ENCODE measurements around the gene RPH3AL. TPM values are rescaled to one million over a fixed set of nuclear protein-coding genes. Genes with fewer than 3 reads are reported as not detected.

The RPH3AL gene
- total and polyA plus RNA-seq, 2 of the 8 experiments (the other 6 are each of a cell fraction or from before 2014, with no cell fraction given) = 5.6 to 5.8 TPM

DNA sequence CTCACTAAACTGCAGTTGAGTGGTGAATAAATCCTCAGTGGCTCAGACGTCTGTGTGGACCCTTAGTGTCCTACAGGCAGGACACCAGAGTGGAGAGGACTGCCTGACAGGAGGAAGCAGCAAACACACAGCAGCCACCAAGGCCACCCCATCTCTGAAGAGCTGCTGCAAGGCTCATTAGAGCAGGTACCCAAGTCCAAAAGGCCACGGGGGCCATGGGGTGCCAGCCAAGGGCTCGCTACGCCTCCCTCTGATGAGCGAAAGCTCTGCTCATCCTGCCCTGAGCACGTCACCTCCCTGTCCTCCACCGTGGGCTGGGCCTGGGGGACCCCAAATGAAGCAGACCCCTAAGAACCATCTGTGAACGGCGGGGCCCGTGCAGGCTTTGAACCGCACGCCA, 101.1 kb downstream of the RPH3AL start:
- Histone ChIP-seq H3K4me1 (replicated peaks in 1 of 4; ENCODE audit: control insufficient read depth in 3 of 4, insufficient read depth in 4 of 4, low read length in 3 of 4) (no peaks in the 10 kb centered on the region), H3K4ac (replicated peaks; ENCODE audit: insufficient read length, low read depth, low read length) (no peak overlapping the region), H4K5ac (ENCODE audit: insufficient read length, low read depth, low read length) (no peak overlapping the region), H2BK120ac (replicated peaks; ENCODE audit: low read depth, low read length) (no peak overlapping the region), H4K20me1 (replicated peaks in 1 of 2; ENCODE audit: control insufficient read depth in 1 of 2, insufficient read depth in 2 of 2, low read length in 2 of 2) (no peaks in the 10 kb centered on the region), H3K36me3 (ENCODE audit: control insufficient read depth in 2 of 4, insufficient read depth in 4 of 4, low read length in 3 of 4) (no peaks in the 10 kb centered on the region), H3K14ac (ENCODE audit: insufficient read length) (no peak overlapping the region), H3K27me3 (replicated peaks in 1 of 4; ENCODE audit: control insufficient read depth in 3 of 4, extremely low read depth in 1 of 4, insufficient read depth in 3 of 4, low read length in 3 of 4) (no peaks in the 10 kb centered on the region), H2BK20ac (ENCODE audit: low read length) (no peak overlapping the region), H3K23me2 (ENCODE audit: low read depth, low read length) (no peaks in the 10 kb centered on the region), H3K18ac (ENCODE audit: extremely low read depth, low read length) (no peak overlapping the region), H3K4me3 (ENCODE audit: extremely low read depth in 1 of 4, insufficient read depth in 2 of 4, low read depth in 3 of 4, low read length in 4 of 4) (no peak overlapping the region), H3K23ac (ENCODE audit: insufficient read length) (no peak overlapping the region), H2BK12ac (ENCODE audit: low read depth, low read length) (no peak overlapping the region), H3K56ac (replicated peaks; ENCODE audit: insufficient read length, low read depth, low read length) (no peak overlapping the region), H2BK5ac (ENCODE audit: low read depth, low read length) (no peak overlapping the region), H3K9ac (replicated peaks in 1 of 4; ENCODE audit: extremely low read depth in 1 of 4, low read depth in 3 of 4, low read length in 3 of 4) (no peak overlapping the region), H4K91ac (replicated peaks; ENCODE audit: insufficient read length, low read length) (no peak overlapping the region), H3K9me3 (ENCODE audit: insufficient read depth in 2 of 2, low read depth in 1 of 2, low read length in 1 of 2) (no peaks in the 10 kb centered on the region), H3K27ac (ENCODE audit: low read depth, low read length) (no peak overlapping the region), H4K8ac (ENCODE audit: extremely low read depth, insufficient read depth, low read length) (no peak overlapping the region), H2AK5ac (ENCODE audit: low read depth, low read length) (no peak overlapping the region), H3K4me2 (ENCODE audit: insufficient read depth in 1 of 2, low read depth in 2 of 2, low read length in 2 of 2) (no peak overlapping the region), H3K79me2 (ENCODE audit: control insufficient read depth in 1 of 2, insufficient read depth in 2 of 2, low read length in 2 of 2) (no peaks in the 10 kb centered on the region), H2BK15ac (ENCODE audit: low read length) (no peak overlapping the region), H2AFZ (ENCODE audit: low read length) (no peak overlapping the region), H3K79me1 (ENCODE audit: low read depth, low read length) (no peaks in the 10 kb centered on the region)
- CTCF ChIA-PET (ENCODE audit: partially characterized antibody) = interaction anchor here (0.6 to 2.4 kb wide), 3 partner anchors 16 to 408 kb away, joined by 5 to 16 read pairs (median 5); no protein-coding TSS in a partner anchor
- whole genome bisulfite sequencing, 2 experiments (ENCODE audit: extremely low coverage in 1 of 2, insufficient coverage in 1 of 2, insufficient read length in 1 of 2, insufficient replicate concordance in 2 of 2, low coverage in 1 of 2, low lambda C conversion rate in 2 of 2, missing lambda C conversion rate in 1 of 2) = 90% methylated on average over 12 of the region's 12 CpGs; no CpG with 5 or more reads in 1 of the 2 experiments
- POLR2A ChIA-PET (ENCODE audit: partially characterized antibody) = no interaction called here
- FAIRE-seq = no peak
- peak in 1 of 2 experiments; percentile 39 for DNase-seq (ENCODE audit: low read depth in 1 of 2, low spot score in 2 of 2)
- TF ChIP-seq CTCF (IDR thresholded peaks at IDR 0.05; ENCODE audit: control extremely low read depth in 1 of 3, insufficient read depth in 1 of 3, low read depth in 1 of 3, low read length in 3 of 3) (no peak), SIN3A (conservative IDR thresholded peaks at IDR 0.05 in 1 of 2, IDR thresholded peaks at IDR 0.05 in 1 of 2; ENCODE audit: low read depth in 1 of 2, low read length in 2 of 2) (no peak), TCF12 (IDR thresholded peaks at IDR 0.05; ENCODE audit: low read depth, low read length) (no peak), SIRT6 (IDR thresholded peaks at IDR 0.05; ENCODE audit: low read length) (no peak), GTF2F1 (IDR thresholded peaks at IDR 0.05; ENCODE audit: borderline replicate concordance, low read depth, low read length) (no peak), BACH1 (IDR thresholded peaks at IDR 0.05; ENCODE audit: low read length) (no peak), E2F6 (IDR thresholded peaks at IDR 0.05) (no peak), SIX5 (IDR thresholded peaks at IDR 0.05; ENCODE audit: low read depth, low read length) (no peak), RNF2 (IDR thresholded peaks at IDR 0.05; ENCODE audit: borderline replicate concordance, low read depth, low read length, missing control alignments, poor library complexity, severe bottlenecking) (no peak), POLR2AphosphoS5 (IDR thresholded peaks at IDR 0.05; ENCODE audit: low read depth, low read length) (no peak), JUND (IDR thresholded peaks at IDR 0.05; ENCODE audit: low read length) (no peak), ASH2L (IDR thresholded peaks at IDR 0.05; ENCODE audit: low read length) (no peak)

All from H1 (cell line).